Stimulated activated CD4-positive, alpha-beta T cell treated with anti-CD3 and anti-CD28 coated beads, Interleukin-4, amount 100 ng/mL, for 48 hours (primary cell): ENCODE data around the gene ITPR2.

Source experiments
- DNase-seq, 2 donors: peaks; one replicate each; pipeline ENCODE4 v3.0.0-alpha.2; 2020; ENCODE audit warnings: low read depth in 2 of 2

The ITPR2 gene

GRCh38 chr12:26303418-26303817, 529.6 kb downstream of the ITPR2 start:
- no peak for DNase-seq

- DNase-seq = no peak
These were observed 530.2 kb downstream of the ITPR2 start for GRCh38 chr12:26302776-26303175.

- DNase-seq = no peak
These were observed 533.2 kb downstream of the ITPR2 start for GRCh38 chr12:26299751-26300150.

GRCh38 chr12:26298785-26299621, 534.0 kb downstream of the ITPR2 start:
- no peak for DNase-seq

GRCh38 chr12:26297396-26298070, 535.5 kb downstream of the ITPR2 start:
- peak in 1 of 2 donors; percentile 5 for DNase-seq

- no peak for DNase-seq
These were observed 538.0 kb downstream of the ITPR2 start for GRCh38 chr12:26295001-26295400.

GRCh38 chr12:26293612-26294011, 539.4 kb downstream of the ITPR2 start:
- no peak for DNase-seq

GRCh38 chr12:26292596-26292995, 540.4 kb downstream of the ITPR2 start:
- no peak for DNase-seq

GRCh38 chr12:26290565-26290964, 542.4 kb downstream of the ITPR2 start:
- DNase-seq = no peak

GRCh38 chr12:26287671-26288381, 545.2 kb downstream of the ITPR2 start:
- DNase-seq = no peak
